Liver (tissue), 9 donors: Measurements from ENCODE around the gene CKS2. TPM values are rescaled to one million over a fixed set of nuclear protein-coding genes. Genes with fewer than 3 reads are reported as not detected.
"Not testable (repeated sequence)": the region's sequence is repeated elsewhere in the genome, so short reads cannot be mapped to it uniquely, and the experiment has no call there.

ENCODE experiments used
- DNase-seq: peaks from one replicate; pipeline ENCODE4 v3.0.0-alpha.2; 2017; ENCODE audit warnings: low spot score
- H3K27ac ChIP-seq, 2 donors: one replicate each; pipeline ENCODE4 v1.7.0; 2013; ENCODE audit warnings: inconsistent platforms in 2 of 2, low read length in 2 of 2, control low read depth in 1 of 2, low read depth in 1 of 2, mild to moderate bottlenecking in 1 of 2
- H3K27me3 ChIP-seq, 4 donors: one replicate each; pipeline versions ENCODE4 v1.6.1 to v1.7.0; 2013; ENCODE audit warnings: low read length in 3 of 4, inconsistent platforms in 1 of 4, mild to moderate bottlenecking in 1 of 4, moderate library complexity in 1 of 4; ENCODE audit not compliant: control insufficient read depth in 4 of 4, insufficient read depth in 4 of 4
- H3K36me3 ChIP-seq, 4 donors: one replicate each; pipeline versions ENCODE4 v1.6.1 to v1.7.0; 2013; ENCODE audit warnings: low read length in 3 of 4, mild to moderate bottlenecking in 3 of 4, low read depth in 1 of 4, moderate library complexity in 1 of 4; ENCODE audit not compliant: control insufficient read depth in 4 of 4, insufficient read depth in 3 of 4
- H3K4me1 ChIP-seq, 4 donors: one replicate each; pipeline versions ENCODE4 v1.6.1 to v1.7.0; 2013; ENCODE audit warnings: low read length in 3 of 4, mild to moderate bottlenecking in 3 of 4, moderate library complexity in 1 of 4; ENCODE audit not compliant: control insufficient read depth in 4 of 4, insufficient read depth in 4 of 4
- H3K4me3 ChIP-seq, 3 donors: one replicate each; pipeline versions ENCODE4 v1.6.1 to v1.7.0; 2013; ENCODE audit warnings: low read length in 3 of 3, control low read depth in 1 of 3, low read depth in 1 of 3, mild to moderate bottlenecking in 1 of 3
- H3K9ac ChIP-seq, 2 donors: one replicate each; pipeline ENCODE4 v1.7.0; 2013; ENCODE audit warnings: low read length in 2 of 2, mild to moderate bottlenecking in 2 of 2, moderate library complexity in 2 of 2, control low read depth in 1 of 2, low read depth in 1 of 2
- H3K9me3 ChIP-seq, 4 donors: one replicate each; pipeline versions ENCODE4 v1.6.1 to v1.7.0; 2013; ENCODE audit warnings: low read length in 3 of 4; ENCODE audit not compliant: control insufficient read depth in 4 of 4
- FOXA1 ChIP-seq: IDR thresholded peaks from 2 replicates; pipeline ENCODE4 v1.6.1; 2016; ENCODE audit warnings: antibody characterized with exemption
- FOXA2 ChIP-seq: IDR thresholded peaks from 2 replicates; pipeline ENCODE4 v1.6.1; 2016; ENCODE audit warnings: antibody characterized with exemption
- GABPA ChIP-seq, 2 donors: IDR thresholded peaks in 1 of 2; conservative IDR thresholded peaks in 1 of 2; 2 replicates each; pipeline ENCODE4 v1.6.1; 2016; ENCODE audit warnings: antibody characterized with exemption in 2 of 2, mild to moderate bottlenecking in 1 of 2, moderate library complexity in 1 of 2
- HNF4A ChIP-seq, 2 donors: conservative IDR thresholded peaks; 2 replicates each; pipeline ENCODE4 v1.6.1; 2016; ENCODE audit warnings: antibody characterized with exemption in 2 of 2, mild to moderate bottlenecking in 2 of 2
- HNF4G ChIP-seq: IDR thresholded peaks from 2 replicates; pipeline ENCODE4 v1.6.1; 2016; ENCODE audit warnings: antibody characterized with exemption
- JUND ChIP-seq, 2 donors: IDR thresholded peaks; 2 replicates each; pipeline ENCODE4 v1.6.1; 2016; ENCODE audit warnings: antibody characterized with exemption in 2 of 2
- NR2F2 ChIP-seq: IDR thresholded peaks from 2 replicates; pipeline ENCODE4 v1.6.1; 2016; ENCODE audit warnings: antibody characterized with exemption
- RXRA ChIP-seq, 2 donors: IDR thresholded peaks; 2 replicates each; pipeline ENCODE4 v1.6.1; 2017 to 2018; ENCODE audit warnings: antibody characterized with exemption in 2 of 2, mild to moderate bottlenecking in 1 of 2
- SP1 ChIP-seq: IDR thresholded peaks from 2 replicates; pipeline ENCODE4 v1.6.1; 2018; ENCODE audit warnings: antibody characterized with exemption, mild to moderate bottlenecking
- TAF1 ChIP-seq: conservative IDR thresholded peaks from 2 replicates; pipeline ENCODE4 v1.6.1; 2016; ENCODE audit warnings: antibody characterized with exemption, mild to moderate bottlenecking
- YY1 ChIP-seq: IDR thresholded peaks from 2 replicates; pipeline ENCODE4 v1.6.1; 2016; ENCODE audit warnings: antibody characterized with exemption, mild to moderate bottlenecking
- WGBS: extraction: QIAGEN DNeasy Blood & Tissue Kit; methylation state at CpG from one replicate; pipeline ENCODE4 v1.1.7; 2013; 5-methylcytosine and 5-hydroxymethylcytosine counted together
- polyA plus RNA-seq, 2 donors: library from polyadenylated mRNA; stranded (reverse) in 1 of 2; unstranded in 1 of 2; fragments of 200-250 nt in 1 of 2; fragments of >200 nt in 1 of 2; fragmentation: Nextera tagmentation in 1 of 2; extraction: Ambion mirVana in 1 of 2; gene quantifications; one replicate each; pipeline versions ENCODE4 v1.2.1 to v1.2.3, GENCODE V29; 2013 to 2015
- total RNA-seq, 2 donors: library from RNA; depleted of rRNA; stranded (reverse); fragments of >200 nt; gene quantifications; one replicate each; pipeline ENCODE4 v1.2.3, GENCODE V29; 2014
- TF ChIP-seq, protein P1 (sequence below): IDR thresholded peaks from 2 replicates; pipeline ENCODE4 v1.6.1; 2016; ENCODE audit warnings: antibody characterized with exemption
- TF ChIP-seq, protein P2 (sequence below): IDR thresholded peaks from 2 replicates; pipeline ENCODE4 v1.6.1; 2016; ENCODE audit warnings: antibody characterized with exemption, mild to moderate bottlenecking
- TF ChIP-seq, protein P3 (sequence below): IDR thresholded peaks from 2 replicates; pipeline ENCODE4 v1.6.1; 2016; ENCODE audit warnings: antibody characterized with exemption
- TF ChIP-seq, protein P4 (sequence below): IDR thresholded peaks from 2 replicates; pipeline ENCODE4 v1.6.1; 2016; ENCODE audit warnings: antibody characterized with exemption
- donor health status: healthy.
- donor health status: healthy.
- donor health status: healthy.
- donor health status: healthy.
- donor health status: healthy.

The CKS2 gene
- total and polyA plus RNA-seq, 4 donors = 3.1 to 79.7 (median 17.7) TPM

DNA sequence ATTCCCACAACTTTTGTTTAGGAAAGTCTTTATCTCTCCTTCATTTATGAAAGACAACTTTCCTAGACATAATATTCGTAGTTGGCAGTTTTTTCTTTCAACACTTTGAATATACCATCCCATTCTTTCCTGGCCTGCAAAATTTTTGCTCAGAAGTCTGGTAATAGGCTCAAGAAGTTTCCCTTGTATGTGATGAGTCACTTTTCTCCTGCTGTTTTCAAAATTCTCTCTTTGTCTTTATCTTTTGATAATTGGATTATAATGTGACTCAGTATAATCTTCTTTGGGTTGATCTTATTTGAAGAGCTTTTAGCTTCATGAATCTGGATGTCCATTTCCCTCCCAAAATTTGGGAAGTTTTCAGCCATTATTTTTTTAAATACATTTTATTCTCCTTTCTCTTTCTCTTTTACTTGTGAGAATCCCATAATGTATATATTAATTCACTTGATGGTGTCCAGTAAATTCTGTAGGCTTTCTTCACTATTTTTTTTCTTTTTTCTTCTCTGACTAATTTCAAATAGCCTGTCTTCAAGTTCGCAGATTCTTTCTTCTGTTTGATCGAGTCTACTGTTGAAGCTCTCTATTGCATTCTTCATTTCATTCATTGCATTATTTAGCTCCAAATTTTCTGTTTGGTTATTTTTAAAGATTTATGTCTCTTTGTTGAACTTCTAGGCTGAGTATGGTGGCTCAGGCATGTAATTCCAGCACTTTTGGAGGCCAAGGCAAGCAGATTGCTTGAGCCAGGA, 37.3 kb upstream of the CKS2 start:
- no peak for DNase-seq
- H3K4me1 ChIP-seq = no peaks in the 10 kb centered on the region
- 88% methylated on average over 3 of the region's 3 CpGs for WGBS
- no peak overlapping the region for H3K9ac ChIP-seq
- H3K36me3 ChIP-seq = peaks cover 0 to 2% (median 0%) of the 10 kb centered on the region in 4 donors
- H3K9me3 ChIP-seq = peaks cover 0 to 3% (median under 1%) of the 10 kb centered on the region in 4 donors
- no peak overlapping the region for H3K4me3 ChIP-seq
- no peak overlapping the region for H3K27ac ChIP-seq
- no peaks in the 10 kb centered on the region for H3K27me3 ChIP-seq
- TF ChIP-seq HNF4A (conservative IDR thresholded peaks at IDR 0.05) (no peak), HNF4G (no peak), RXRA (IDR thresholded peaks at IDR 0.05) (no peak), FOXA2 (no peak), GABPA (IDR thresholded peaks at IDR 0.05 in 1 of 2, conservative IDR thresholded peaks at IDR 0.05 in 1 of 2) (no peak)
- TF ChIP-seq, protein P1, sequence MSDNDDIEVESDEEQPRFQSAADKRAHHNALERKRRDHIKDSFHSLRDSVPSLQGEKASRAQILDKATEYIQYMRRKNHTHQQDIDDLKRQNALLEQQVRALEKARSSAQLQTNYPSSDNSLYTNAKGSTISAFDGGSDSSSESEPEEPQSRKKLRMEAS = no peak

DNA sequence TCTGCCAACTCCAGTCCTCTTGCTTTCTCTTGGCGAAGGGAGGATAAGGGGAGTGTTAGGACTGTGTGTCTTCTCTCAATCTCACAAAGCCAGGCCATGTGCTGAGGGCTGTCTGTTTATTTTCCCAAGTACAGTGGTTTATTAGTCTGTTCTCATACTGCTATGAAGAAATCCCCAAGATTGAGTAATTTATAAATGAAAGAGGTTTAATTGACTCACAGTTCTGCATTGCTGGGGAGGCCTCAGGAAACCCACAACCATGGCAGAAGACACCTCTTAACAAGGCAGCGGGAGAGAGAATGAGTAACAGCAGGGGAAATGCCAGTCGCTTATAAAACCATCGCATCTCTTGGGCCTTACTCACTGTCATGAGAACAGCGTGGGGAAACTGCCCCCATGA, 36.2 kb upstream of the CKS2 start:
- WGBS = 88% methylated on average over 5 of the region's 5 CpGs
- no peak overlapping the region for H3K4me3 ChIP-seq
- DNase-seq = no peak
- H3K4me1 ChIP-seq = no peaks in the 10 kb centered on the region
- peaks cover 0 to 2% (median 0%) of the 10 kb centered on the region in 4 donors for H3K36me3 ChIP-seq
- H3K9me3 ChIP-seq = peaks cover 0 to 3% (median under 1%) of the 10 kb centered on the region in 4 donors
- H3K27ac ChIP-seq = no peak overlapping the region
- no peaks in the 10 kb centered on the region for H3K27me3 ChIP-seq
- no peak overlapping the region for H3K9ac ChIP-seq
- TF ChIP-seq SP1 (no peak), NR2F2 (no peak), HNF4G (no peak), JUND (IDR thresholded peaks at IDR 0.05) (no peak), RXRA (IDR thresholded peaks at IDR 0.05) (no peak), TAF1 (no peak), FOXA2 (no peak), FOXA1 (no peak), YY1 (no peak)
- TF ChIP-seq, protein P1 = no peak
- TF ChIP-seq, protein P2, sequence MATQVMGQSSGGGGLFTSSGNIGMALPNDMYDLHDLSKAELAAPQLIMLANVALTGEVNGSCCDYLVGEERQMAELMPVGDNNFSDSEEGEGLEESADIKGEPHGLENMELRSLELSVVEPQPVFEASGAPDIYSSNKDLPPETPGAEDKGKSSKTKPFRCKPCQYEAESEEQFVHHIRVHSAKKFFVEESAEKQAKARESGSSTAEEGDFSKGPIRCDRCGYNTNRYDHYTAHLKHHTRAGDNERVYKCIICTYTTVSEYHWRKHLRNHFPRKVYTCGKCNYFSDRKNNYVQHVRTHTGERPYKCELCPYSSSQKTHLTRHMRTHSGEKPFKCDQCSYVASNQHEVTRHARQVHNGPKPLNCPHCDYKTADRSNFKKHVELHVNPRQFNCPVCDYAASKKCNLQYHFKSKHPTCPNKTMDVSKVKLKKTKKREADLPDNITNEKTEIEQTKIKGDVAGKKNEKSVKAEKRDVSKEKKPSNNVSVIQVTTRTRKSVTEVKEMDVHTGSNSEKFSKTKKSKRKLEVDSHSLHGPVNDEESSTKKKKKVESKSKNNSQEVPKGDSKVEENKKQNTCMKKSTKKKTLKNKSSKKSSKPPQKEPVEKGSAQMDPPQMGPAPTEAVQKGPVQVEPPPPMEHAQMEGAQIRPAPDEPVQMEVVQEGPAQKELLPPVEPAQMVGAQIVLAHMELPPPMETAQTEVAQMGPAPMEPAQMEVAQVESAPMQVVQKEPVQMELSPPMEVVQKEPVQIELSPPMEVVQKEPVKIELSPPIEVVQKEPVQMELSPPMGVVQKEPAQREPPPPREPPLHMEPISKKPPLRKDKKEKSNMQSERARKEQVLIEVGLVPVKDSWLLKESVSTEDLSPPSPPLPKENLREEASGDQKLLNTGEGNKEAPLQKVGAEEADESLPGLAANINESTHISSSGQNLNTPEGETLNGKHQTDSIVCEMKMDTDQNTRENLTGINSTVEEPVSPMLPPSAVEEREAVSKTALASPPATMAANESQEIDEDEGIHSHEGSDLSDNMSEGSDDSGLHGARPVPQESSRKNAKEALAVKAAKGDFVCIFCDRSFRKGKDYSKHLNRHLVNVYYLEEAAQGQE = no peak
- TF ChIP-seq, protein P3, sequence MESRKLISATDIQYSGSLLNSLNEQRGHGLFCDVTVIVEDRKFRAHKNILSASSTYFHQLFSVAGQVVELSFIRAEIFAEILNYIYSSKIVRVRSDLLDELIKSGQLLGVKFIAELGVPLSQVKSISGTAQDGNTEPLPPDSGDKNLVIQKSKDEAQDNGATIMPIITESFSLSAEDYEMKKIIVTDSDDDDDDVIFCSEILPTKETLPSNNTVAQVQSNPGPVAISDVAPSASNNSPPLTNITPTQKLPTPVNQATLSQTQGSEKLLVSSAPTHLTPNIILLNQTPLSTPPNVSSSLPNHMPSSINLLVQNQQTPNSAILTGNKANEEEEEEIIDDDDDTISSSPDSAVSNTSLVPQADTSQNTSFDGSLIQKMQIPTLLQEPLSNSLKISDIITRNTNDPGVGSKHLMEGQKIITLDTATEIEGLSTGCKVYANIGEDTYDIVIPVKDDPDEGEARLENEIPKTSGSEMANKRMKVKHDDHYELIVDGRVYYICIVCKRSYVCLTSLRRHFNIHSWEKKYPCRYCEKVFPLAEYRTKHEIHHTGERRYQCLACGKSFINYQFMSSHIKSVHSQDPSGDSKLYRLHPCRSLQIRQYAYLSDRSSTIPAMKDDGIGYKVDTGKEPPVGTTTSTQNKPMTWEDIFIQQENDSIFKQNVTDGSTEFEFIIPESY = no peak
- TF ChIP-seq, protein P4, sequence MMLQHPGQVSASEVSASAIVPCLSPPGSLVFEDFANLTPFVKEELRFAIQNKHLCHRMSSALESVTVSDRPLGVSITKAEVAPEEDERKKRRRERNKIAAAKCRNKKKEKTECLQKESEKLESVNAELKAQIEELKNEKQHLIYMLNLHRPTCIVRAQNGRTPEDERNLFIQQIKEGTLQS = no peak

DNA sequence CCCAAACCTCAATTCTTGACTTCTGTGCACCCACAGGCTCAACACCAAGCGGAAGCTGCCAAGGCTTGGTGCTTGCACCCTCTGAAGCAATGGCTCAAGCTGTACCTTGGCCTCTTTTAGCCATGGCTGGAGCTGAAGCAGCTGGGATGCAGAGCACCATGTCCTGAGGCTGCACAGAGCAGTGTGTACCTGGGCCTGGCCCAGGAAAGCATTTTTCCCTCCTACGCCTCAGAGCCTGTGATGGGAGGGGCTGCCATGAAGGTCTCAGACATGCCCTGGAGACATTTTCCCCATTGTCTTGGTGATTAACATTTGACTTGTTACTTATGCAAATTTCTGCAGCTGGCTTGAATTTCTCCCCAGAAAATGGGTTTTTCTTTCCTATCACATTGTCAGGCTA, 35.0 kb upstream of the CKS2 start:
- H3K9me3 ChIP-seq, H3K27me3 ChIP-seq, DNase-seq, H3K27ac ChIP-seq, H3K4me1 ChIP-seq, H3K4me3 ChIP-seq, H3K36me3 ChIP-seq, H3K9ac ChIP-seq: not testable (repeated sequence)
- WGBS = over 99% methylated on average over 2 of the region's 2 CpGs
